Measurements from ENCODE around the gene PALMD. TPM values are rescaled to one million over a fixed set of nuclear protein-coding genes. Genes with fewer than 3 reads are reported as not detected.

PALMD gene
- total RNA-seq, 1 experiment from 2014 or later, result not detected

DNA sequence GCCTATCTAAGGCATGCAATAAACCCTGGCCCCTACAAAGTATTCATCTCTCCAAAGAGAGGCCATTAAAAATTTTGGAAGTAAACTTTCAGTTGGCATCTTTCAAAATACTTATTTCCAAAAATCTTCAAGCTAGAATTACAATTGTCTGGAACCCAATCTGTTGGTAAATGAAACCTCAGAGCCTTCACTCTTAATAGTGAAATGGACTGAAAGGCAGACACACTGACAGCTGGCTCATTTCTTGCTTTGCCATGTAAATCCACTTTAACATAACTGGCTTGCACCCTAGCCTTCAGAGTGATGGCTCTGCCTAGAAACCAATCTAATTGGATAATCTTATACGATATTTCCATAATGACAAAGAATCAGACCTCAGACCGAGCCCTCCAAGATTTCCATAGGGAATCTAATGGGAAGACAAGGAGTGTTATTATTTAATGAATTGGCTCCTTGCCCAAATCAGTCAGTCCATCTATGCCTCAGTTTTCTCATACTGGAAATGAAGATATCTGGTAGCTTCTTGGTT, 9.2 kb upstream of the PALMD start:
- Histone ChIP-seq H4K5ac (ENCODE audit: insufficient read length, low read depth, low read length) (no peak overlapping the region), H3K23me2 (ENCODE audit: insufficient read length, low read depth, low read length, poor library complexity, severe bottlenecking) (no peaks in the 10 kb centered on the region), H2BK12ac (ENCODE audit: insufficient read length, low read depth, low read length) (no peak overlapping the region), H2BK5ac (ENCODE audit: insufficient read length, low read length) (no peak overlapping the region), H3K9me3 (ENCODE audit: control insufficient read depth, low read depth, low read length) (no peaks in the 10 kb centered on the region), H3K23ac (ENCODE audit: insufficient read length, low read depth, low read length) (no peak overlapping the region), H2BK20ac (ENCODE audit: low read depth, low read length, poor library complexity, severe bottlenecking) (no peak overlapping the region), H2AFZ (ENCODE audit: low read length) (no peak overlapping the region), H3K9ac (ENCODE audit: extremely low read depth, insufficient read length, low read length) (no peak overlapping the region), H2BK120ac (ENCODE audit: low read depth, low read length, poor library complexity, severe bottlenecking) (no peak overlapping the region), H3K79me2 (ENCODE audit: insufficient read depth, low read length) (no peaks in the 10 kb centered on the region), H3K27me3 (ENCODE audit: insufficient read depth, low read length) (no peaks in the 10 kb centered on the region), H2AK5ac (ENCODE audit: insufficient read length, low read length) (no peak overlapping the region), H3T11ph (ENCODE audit: low read length) (no peak overlapping the region), H3K14ac (ENCODE audit: insufficient read depth, low read length) (no peak overlapping the region), H3K4ac (ENCODE audit: low read depth, low read length) (no peak overlapping the region), H3K27ac (ENCODE audit: insufficient read length, low read depth, low read length) (no peak overlapping the region), H2BK15ac (ENCODE audit: low read depth, low read length) (no peak overlapping the region), H3K4me2 (ENCODE audit: insufficient read depth, insufficient read length, low read length) (no peak overlapping the region), H4K20me1 (ENCODE audit: control insufficient read depth, insufficient read depth, insufficient read length) (no peaks in the 10 kb centered on the region), H4K8ac (replicated peaks; ENCODE audit: insufficient read length, low read depth, low read length) (no peak overlapping the region), H3K79me1 (ENCODE audit: insufficient read depth, low read depth, low read length, poor library complexity, severe bottlenecking) (no peaks in the 10 kb centered on the region), H3K4me1 (ENCODE audit: insufficient read depth, low read length) (no peaks in the 10 kb centered on the region), H4K91ac (ENCODE audit: insufficient read length, low read depth, low read length) (no peak overlapping the region), H3K56ac (ENCODE audit: insufficient read length, low read depth, low read length) (no peak overlapping the region), H3K18ac (ENCODE audit: insufficient read length, low read depth, low read length) (no peak overlapping the region)
- no CpG with 5 or more reads among the region's 2 CpGs for WGBS (ENCODE audit: extremely low coverage, insufficient read length, low lambda C conversion rate)
- H3K27ac Mint-ChIP-seq, result no peak overlapping the region
- H3K4me3 Mint-ChIP-seq, result no peak overlapping the region
- H3K9me3 Mint-ChIP-seq, result no peaks in the 10 kb centered on the region
- H3K4me1 Mint-ChIP-seq, result peaks cover 9 to 10% of the 10 kb centered on the region in 2 experiments
- TF ChIP-seq, protein P1, sequence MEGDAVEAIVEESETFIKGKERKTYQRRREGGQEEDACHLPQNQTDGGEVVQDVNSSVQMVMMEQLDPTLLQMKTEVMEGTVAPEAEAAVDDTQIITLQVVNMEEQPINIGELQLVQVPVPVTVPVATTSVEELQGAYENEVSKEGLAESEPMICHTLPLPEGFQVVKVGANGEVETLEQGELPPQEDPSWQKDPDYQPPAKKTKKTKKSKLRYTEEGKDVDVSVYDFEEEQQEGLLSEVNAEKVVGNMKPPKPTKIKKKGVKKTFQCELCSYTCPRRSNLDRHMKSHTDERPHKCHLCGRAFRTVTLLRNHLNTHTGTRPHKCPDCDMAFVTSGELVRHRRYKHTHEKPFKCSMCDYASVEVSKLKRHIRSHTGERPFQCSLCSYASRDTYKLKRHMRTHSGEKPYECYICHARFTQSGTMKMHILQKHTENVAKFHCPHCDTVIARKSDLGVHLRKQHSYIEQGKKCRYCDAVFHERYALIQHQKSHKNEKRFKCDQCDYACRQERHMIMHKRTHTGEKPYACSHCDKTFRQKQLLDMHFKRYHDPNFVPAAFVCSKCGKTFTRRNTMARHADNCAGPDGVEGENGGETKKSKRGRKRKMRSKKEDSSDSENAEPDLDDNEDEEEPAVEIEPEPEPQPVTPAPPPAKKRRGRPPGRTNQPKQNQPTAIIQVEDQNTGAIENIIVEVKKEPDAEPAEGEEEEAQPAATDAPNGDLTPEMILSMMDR (conservative IDR thresholded peaks at IDR 0.05), result no peak
- no peaks in the 10 kb centered on the region for H3K36me3 Mint-ChIP-seq (ENCODE audit: insufficient read depth in 1 of 3, low read depth in 3 of 3)
- H3K27me3 Mint-ChIP-seq (ENCODE audit: low read depth), result no peaks in the 10 kb centered on the region
- no peak for DNase-seq

Data from H9 (cell line).